DND-41 (cell line): ENCODE results near the gene LTO1.

Experiments used
- ATAC-seq: fragments of 200-7000 bp; cut with Tn5 transposase; 3 replicates; pipeline ENCODE4 v1.9.1; 2021; ENCODE audit warnings: low read depth; ENCODE audit not compliant: insufficient read depth
- DNase-seq: peaks from one replicate; pipeline ENCODE4 v3.0.0-alpha.2; 2020
- H2AFZ ChIP-seq: 2 replicates; pipeline ENCODE4 v1.6.0; 2012; ENCODE audit warnings: low read depth, low read length
- H3K27ac ChIP-seq: 2 replicates; pipeline ENCODE4 v1.5.1; 2012; ENCODE audit warnings: low read length, inconsistent platforms
- H3K27me3 ChIP-seq: fragments of 200-600 bp; sonication (generic); 2 replicates; pipeline ENCODE4 v1.6.0; 2012; ENCODE audit warnings: low read length, mild to moderate bottlenecking, inconsistent platforms; ENCODE audit not compliant: insufficient read depth, poor library complexity
- H3K36me3 ChIP-seq: 2 replicates; pipeline ENCODE4 v1.5.1; 2012; ENCODE audit warnings: low read length, inconsistent platforms; ENCODE audit not compliant: insufficient read depth
- H3K4me1 ChIP-seq: 2 replicates; pipeline ENCODE4 v1.5.1; 2012; ENCODE audit warnings: mild to moderate bottlenecking, low read length; ENCODE audit not compliant: insufficient read depth
- H3K4me2 ChIP-seq: 2 replicates; pipeline ENCODE4 v1.6.0; 2012; ENCODE audit warnings: mild to moderate bottlenecking, moderate library complexity, low read length, inconsistent platforms; ENCODE audit not compliant: insufficient read depth
- H3K4me3 ChIP-seq, 2 experiments: fragments of 200-600 bp in 1 of 2; shearing (Covaris generic) in 1 of 2; 2 replicates each; pipeline ENCODE4 v1.5.1; 2012 to 2016; ENCODE audit warnings: inconsistent platforms in 2 of 2, low read length in 2 of 2, mild to moderate bottlenecking in 2 of 2, low read depth in 1 of 2, moderate library complexity in 1 of 2
- H3K79me2 ChIP-seq: 2 replicates; pipeline ENCODE4 v1.6.0; 2012; ENCODE audit warnings: low read length, inconsistent platforms; ENCODE audit not compliant: insufficient read depth
- H3K9ac ChIP-seq: 2 replicates; pipeline ENCODE4 v1.6.0; 2012; ENCODE audit warnings: low read depth, mild to moderate bottlenecking, inconsistent platforms, low read length, moderate library complexity
- H3K9me3 ChIP-seq: 2 replicates; pipeline ENCODE4 v1.5.1; 2012; ENCODE audit warnings: low read length, moderate library complexity, mild to moderate bottlenecking, inconsistent platforms; ENCODE audit not compliant: insufficient read depth, severe bottlenecking
- H4K20me1 ChIP-seq: 2 replicates; pipeline ENCODE4 v1.6.0; 2012; ENCODE audit warnings: low read length; ENCODE audit not compliant: insufficient read depth
- CTCF ChIP-seq: IDR thresholded peaks from 2 replicates; pipeline ENCODE4 v1.5.1; 2012; ENCODE audit warnings: borderline replicate concordance, low read length, moderate library complexity, mild to moderate bottlenecking; ENCODE audit not compliant: poor library complexity, severe bottlenecking; ENCODE audit errors: extremely low read depth
- EZH2 ChIP-seq: IDR thresholded peaks from 3 replicates; pipeline ENCODE4 v1.6.1; 2012; ENCODE audit warnings: borderline replicate concordance, low read depth, mild to moderate bottlenecking, moderate library complexity, low read length, inconsistent platforms; ENCODE audit not compliant: severe bottlenecking

Gene LTO1

GRCh38 chr11:69662806-69663205, 12.3 kb downstream of the LTO1 start:
- no peaks in the 10 kb centered on the region for H3K4me1 ChIP-seq
- H3K4me2 ChIP-seq: no peak overlapping the region
- DNase-seq (no peak), ATAC-seq (no peak)
- no peaks in the 10 kb centered on the region for H3K79me2 ChIP-seq
- no peak overlapping the region for H3K27ac ChIP-seq
- H3K4me3 ChIP-seq: no peak overlapping the region
- no peaks in the 10 kb centered on the region for H3K9me3 ChIP-seq
- no peak overlapping the region for H3K9ac ChIP-seq
- no peak overlapping the region for H2AFZ ChIP-seq
- TF ChIP-seq EZH2 (no peak), CTCF (no peak)
- H4K20me1 ChIP-seq: peaks cover 6% of the 10 kb centered on the region
- H3K27me3 ChIP-seq: no peaks in the 10 kb centered on the region
- peaks cover 32% of the 10 kb centered on the region for H3K36me3 ChIP-seq

GRCh38 chr11:69662021-69662698, 13.0 kb downstream of the LTO1 start:
- peak; percentile 58; the same call in 1 of the 3 replicates for ATAC-seq
- no peak overlapping the region for H3K4me3 ChIP-seq
- no peaks in the 10 kb centered on the region for H3K9me3 ChIP-seq
- no peaks in the 10 kb centered on the region for H3K4me1 ChIP-seq
- peaks cover 6% of the 10 kb centered on the region for H4K20me1 ChIP-seq
- H3K4me2 ChIP-seq: no peak overlapping the region
- H3K9ac ChIP-seq: no peak overlapping the region
- no peaks in the 10 kb centered on the region for H3K27me3 ChIP-seq
- peak; percentile 30 for TF ChIP-seq CTCF
- no peak for TF ChIP-seq EZH2
- peaks cover 27% of the 10 kb centered on the region for H3K36me3 ChIP-seq
- no peak overlapping the region for H3K27ac ChIP-seq
- no peak for DNase-seq
- H2AFZ ChIP-seq: no peak overlapping the region
- no peaks in the 10 kb centered on the region for H3K79me2 ChIP-seq

GRCh38 chr11:69661413-69661715, 13.8 kb downstream of the LTO1 start:
- ATAC-seq (no peak), DNase-seq (no peak)
- Histone ChIP-seq H3K4me3 (no peak overlapping the region), H4K20me1 (peaks cover 6% of the 10 kb centered on the region; the same call in 1 of the 2 replicates), H3K79me2 (no peaks in the 10 kb centered on the region), H3K27me3 (no peaks in the 10 kb centered on the region), H2AFZ (no peak overlapping the region), H3K36me3 (peaks cover 21% of the 10 kb centered on the region), H3K4me1 (no peaks in the 10 kb centered on the region), H3K4me2 (no peak overlapping the region), H3K27ac (no peak overlapping the region), H3K9me3 (no peaks in the 10 kb centered on the region), H3K9ac (no peak overlapping the region)
- TF ChIP-seq CTCF (no peak), EZH2 (no peak)
